WTC11 (cell line): ENCODE results near the gene TRIP12. TPM values are rescaled to one million over a fixed set of nuclear protein-coding genes. Genes with fewer than 3 reads are reported as not detected.

Experiments
- ATAC-seq: fragments of 200-7000 bp; cut with Tn5 transposase; 2 replicates; pipeline ENCODE4 v1.10.0; 2021; ENCODE audit warnings: mild to moderate bottlenecking, moderate library complexity
- CTCF ChIA-PET: fragments of 300-600 bp; sonication (Branson Sonifier 250); formaldehyde crosslinking; loops from one replicate; lab custom pipeline; 2021; ENCODE audit warnings: antibody characterized with exemption; lab: Charles Lee
- POLR2A ChIA-PET: fragments of 350-600 bp; sonication (Branson Sonifier 250); formaldehyde crosslinking; loops from one replicate; lab custom pipeline; 2021; ENCODE audit warnings: antibody characterized with exemption; lab: Charles Lee
- DNase-seq: peaks from one replicate; pipeline ENCODE4 v3.0.0; 2021; ENCODE audit warnings: low spot score
- H3K27ac Mint-ChIP-seq: 2 replicates; pipeline ENCODE4 v1.8.0; 2021; ENCODE audit warnings: mixed read lengths
- H3K27me3 Mint-ChIP-seq: 2 replicates; pipeline ENCODE4 v1.8.0; 2021; ENCODE audit warnings: low read depth, mild to moderate bottlenecking, moderate library complexity, mixed read lengths
- H3K36me3 Mint-ChIP-seq: 2 replicates; pipeline ENCODE4 v1.8.0; 2021; ENCODE audit warnings: mixed read lengths
- H3K4me1 Mint-ChIP-seq: 2 replicates; pipeline ENCODE4 v1.8.0; 2022; ENCODE audit warnings: mixed read lengths
- H3K4me3 Mint-ChIP-seq: 2 replicates; pipeline ENCODE4 v1.8.0; 2021; ENCODE audit warnings: mild to moderate bottlenecking, moderate library complexity, mixed read lengths
- H3K9me3 Mint-ChIP-seq: 2 replicates; pipeline ENCODE4 v1.8.0; 2021; ENCODE audit warnings: mixed read lengths
- AFF4 ChIP-seq: sonication (generic); formaldehyde crosslinking; IDR thresholded peaks from 2 replicates; pipeline ENCODE4 v1.8.1; 2023; ENCODE audit warnings: mild to moderate bottlenecking, missing genetic modification reagents, borderline replicate concordance
- CREM ChIP-seq: sonication (generic); formaldehyde crosslinking; IDR thresholded peaks from 2 replicates; pipeline ENCODE4 v1.8.1; 2022; ENCODE audit warnings: mild to moderate bottlenecking, missing genetic modification reagents, moderate library complexity
- CTCF ChIP-seq: fragments of 200-600 bp; IDR thresholded peaks from 2 replicates; pipeline ENCODE4 v1.8.0; 2022; ENCODE audit warnings: antibody characterized with exemption
- E2F5 ChIP-seq: sonication (generic); formaldehyde crosslinking; IDR thresholded peaks from 2 replicates; pipeline ENCODE4 v1.8.1; 2022; ENCODE audit warnings: mild to moderate bottlenecking, moderate library complexity, missing genetic modification reagents
- ERG ChIP-seq: fragments of 250-450 bp; sonication (Bioruptor Pico); IDR thresholded peaks from 2 replicates; pipeline ENCODE4 v1.8.0; 2021; ENCODE audit warnings: mild to moderate bottlenecking
- FOXJ3 ChIP-seq: sonication (generic); formaldehyde crosslinking; IDR thresholded peaks from 2 replicates; pipeline ENCODE4 v1.9.0; 2021; ENCODE audit warnings: missing genetic modification reagents, mild to moderate bottlenecking, borderline replicate concordance
- MAX ChIP-seq: sonication (generic); formaldehyde crosslinking; IDR thresholded peaks from 2 replicates; pipeline ENCODE4 v1.8.0; 2022; ENCODE audit warnings: mild to moderate bottlenecking, missing genetic modification reagents
- MLX ChIP-seq: sonication (generic); formaldehyde crosslinking; IDR thresholded peaks from 2 replicates; pipeline ENCODE4 v1.8.1; 2023; ENCODE audit warnings: mild to moderate bottlenecking, missing genetic modification reagents, moderate library complexity
- MXD4 ChIP-seq: fragments of 250-450 bp; sonication (Bioruptor Pico); IDR thresholded peaks from 2 replicates; pipeline ENCODE4 v1.8.0; 2021; ENCODE audit warnings: mild to moderate bottlenecking, moderate library complexity, borderline replicate concordance
- MYBL2 ChIP-seq: sonication (generic); formaldehyde crosslinking; IDR thresholded peaks from 2 replicates; pipeline ENCODE4 v1.8.1; 2023; ENCODE audit warnings: mild to moderate bottlenecking, moderate library complexity, missing genetic modification reagents
- NFYB ChIP-seq: sonication (generic); formaldehyde crosslinking; conservative IDR thresholded peaks from 2 replicates; pipeline ENCODE4 v1.8.0; 2022; ENCODE audit warnings: low read depth, missing genetic modification reagents
- OVOL2 ChIP-seq: fragments of 250-450 bp; sonication (Bioruptor Pico); IDR thresholded peaks from 2 replicates; pipeline ENCODE4 v1.9.0; 2021; ENCODE audit warnings: mild to moderate bottlenecking, borderline replicate concordance
- PREB ChIP-seq: sonication (generic); formaldehyde crosslinking; IDR thresholded peaks from 2 replicates; pipeline ENCODE4 v1.8.1; 2022; ENCODE audit warnings: mild to moderate bottlenecking, missing genetic modification reagents, moderate library complexity, borderline replicate concordance
- SOX15 ChIP-seq: fragments of 250-450 bp; sonication (Bioruptor Pico); IDR thresholded peaks from 2 replicates; pipeline ENCODE4 v1.9.0; 2021; ENCODE audit warnings: mild to moderate bottlenecking
- SP1 ChIP-seq: sonication (generic); formaldehyde crosslinking; conservative IDR thresholded peaks from 2 replicates; pipeline ENCODE4 v1.8.1; 2022; ENCODE audit warnings: missing genetic modification reagents
- TCF7 ChIP-seq: sonication (generic); formaldehyde crosslinking; IDR thresholded peaks from 2 replicates; pipeline ENCODE4 v1.8.0; 2022; ENCODE audit warnings: mild to moderate bottlenecking, low read depth, missing genetic modification reagents, moderate library complexity
- TEAD1 ChIP-seq: sonication (generic); formaldehyde crosslinking; IDR thresholded peaks from 2 replicates; pipeline ENCODE4 v1.8.0; 2022; ENCODE audit warnings: mild to moderate bottlenecking, missing genetic modification reagents
- TEAD4 ChIP-seq: sonication (generic); formaldehyde crosslinking; IDR thresholded peaks from 2 replicates; pipeline ENCODE4 v1.8.0; 2022; ENCODE audit warnings: mild to moderate bottlenecking, missing genetic modification reagents
- USF2 ChIP-seq: sonication (generic); formaldehyde crosslinking; IDR thresholded peaks from 2 replicates; pipeline ENCODE4 v1.8.1; 2023; ENCODE audit warnings: mild to moderate bottlenecking, missing genetic modification reagents, moderate library complexity
- ZNF138 ChIP-seq: sonication (generic); formaldehyde crosslinking; conservative IDR thresholded peaks from 2 replicates; pipeline ENCODE4 v1.8.1; 2022; ENCODE audit warnings: mild to moderate bottlenecking, moderate library complexity, missing genetic modification reagents
- ZNF396 ChIP-seq: fragments of 250-450 bp; sonication (Bioruptor Pico); IDR thresholded peaks from 2 replicates; pipeline ENCODE4 v1.8.0; 2021; ENCODE audit warnings: mild to moderate bottlenecking, moderate library complexity, borderline replicate concordance
- ZNF671 ChIP-seq: fragments of 250-450 bp; sonication (Bioruptor Pico); IDR thresholded peaks from 2 replicates; pipeline ENCODE4 v1.8.0; 2021; ENCODE audit warnings: mild to moderate bottlenecking
- ZSCAN18 ChIP-seq: fragments of 250-450 bp; sonication (Bioruptor Pico); IDR thresholded peaks from 2 replicates; pipeline ENCODE4 v2.1.2; 2022; ENCODE audit warnings: mild to moderate bottlenecking, moderate library complexity
- total RNA-seq: library from RNA; stranded (reverse); gene quantifications from 3 replicates; pipeline ENCODE4 v1.2.3, GENCODE V29; 2021

Gene TRIP12
- total RNA-seq, 1 experiment from 2014 or later: 149 TPM

GRCh38 chr2:229930656-229931055, 8.8 kb upstream of the TRIP12 start:
- Mint-ChIP-seq H3K27ac (no peak overlapping the region), H3K4me3 (no peak overlapping the region), H3K27me3 (no peaks in the 10 kb centered on the region), H3K9me3 (peaks cover 3% of the 10 kb centered on the region; the same call in 1 of the 2 replicates), H3K36me3 (peaks cover 4% of the 10 kb centered on the region)
- POLR2A ChIA-PET: no interaction called here
- peak; percentile 69 for ATAC-seq
- no peak for TF ChIP-seq ZNF671 (CRISPR knock-in tag)
- no peak for TF ChIP-seq CTCF
- no peak for TF ChIP-seq PREB
- TF ChIP-seq TEAD1 (CRISPR knock-in tag): no peak
- TF ChIP-seq TEAD4 (CRISPR knock-in tag): no peak
- no peak for TF ChIP-seq AFF4 (CRISPR knock-in tag)
- no peak for TF ChIP-seq ZNF396
- no peak for TF ChIP-seq NFYB
- no peak for TF ChIP-seq ZNF138 (CRISPR knock-in tag)
- TF ChIP-seq SP1 (CRISPR knock-in tag): no peak
- no peak for TF ChIP-seq MAX (CRISPR knock-in tag)
- no peak for TF ChIP-seq TCF7 (CRISPR knock-in tag)
- TF ChIP-seq ZSCAN18 (CRISPR knock-in tag): no peak
- TF ChIP-seq MXD4 (CRISPR knock-in tag): no peak
- TF ChIP-seq CREM (CRISPR knock-in tag): no peak
- TF ChIP-seq FOXJ3 (CRISPR knock-in tag): no peak
- no peak for TF ChIP-seq MYBL2
- no peak for TF ChIP-seq OVOL2 (CRISPR knock-in tag)
- TF ChIP-seq, all 79 proteins: peak for 0
- 0 out of 2 replicates have a peak, but pooled peaks cover 3% of the 10 kb centered on the region for H3K4me1 Mint-ChIP-seq
- DNase-seq: no peak
- CTCF ChIA-PET: no interaction called here

- Mint-ChIP-seq H3K36me3 (no peaks in the 10 kb centered on the region), H3K27me3 (no peaks in the 10 kb centered on the region), H3K4me3 (no peak overlapping the region), H3K4me1 (0 out of 2 replicates have a peak, but pooled peaks cover 3% of the 10 kb centered on the region), H3K9me3 (no peaks in the 10 kb centered on the region), H3K27ac (no peak overlapping the region)
- no peak for ATAC-seq
- TF ChIP-seq MLX (CRISPR knock-in tag) (no peak), SOX15 (CRISPR knock-in tag) (no peak), E2F5 (CRISPR knock-in tag) (no peak), ERG (no peak), USF2 (CRISPR knock-in tag) (no peak)
- no peak for DNase-seq
- ChIA-PET POLR2A (interaction anchor here (0.6 kb wide), 1 partner anchor 11 kb away, joined by 3 read pairs; no protein-coding TSS in a partner anchor), CTCF (interaction anchor here (0.6 to 1.1 kb wide), 2 partner anchors 17 to 146 kb away, joined by 3 to 4 read pairs; no protein-coding TSS in a partner anchor)
Observed at GRCh38 chr2:229927817-229928321, 6.1 kb upstream of the TRIP12 start.
